Lung (tissue), 12 donors: ENCODE data around the gene COL6A1. TPM values are rescaled to one million over a fixed set of nuclear protein-coding genes. Genes with fewer than 3 reads are reported as not detected.

Experiments used
- ATAC-seq: fragments of 200-7000 bp; cut with Tn5 transposase; one replicate; pipeline ENCODE4 v1.9.1; 2020; ENCODE audit warnings: moderate number of reproducible peaks; ENCODE audit not compliant: insufficient read depth, low FRiP score
- DNase-seq, 3 donors: peaks; one replicate each; pipeline ENCODE4 v3.0.0-alpha.2; 2013 to 2017
- H3K27ac ChIP-seq, 2 donors: one replicate each; pipeline ENCODE4 v1.5.1; 2013; ENCODE audit warnings: mild to moderate bottlenecking in 2 of 2, moderate library complexity in 2 of 2, control low read depth in 1 of 2, inconsistent platforms in 1 of 2, low read depth in 1 of 2, low read length in 1 of 2
- H3K27me3 ChIP-seq, 3 donors: one replicate each; pipeline ENCODE4 v1.5.1; 2013; ENCODE audit warnings: low read length in 2 of 3; ENCODE audit not compliant: control insufficient read depth in 3 of 3, insufficient read depth in 3 of 3
- H3K36me3 ChIP-seq, 4 donors: one replicate each; pipeline ENCODE4 v1.5.1; 2013; ENCODE audit warnings: low read length in 4 of 4, mild to moderate bottlenecking in 1 of 4, moderate library complexity in 1 of 4; ENCODE audit not compliant: control insufficient read depth in 4 of 4, insufficient read depth in 4 of 4
- H3K4me1 ChIP-seq, 5 donors: one replicate each; pipeline ENCODE4 v1.5.1; 2013; ENCODE audit warnings: low read length in 5 of 5, mild to moderate bottlenecking in 2 of 5, moderate library complexity in 1 of 5; ENCODE audit not compliant: control insufficient read depth in 5 of 5, insufficient read depth in 5 of 5
- H3K4me3 ChIP-seq: one replicate; pipeline ENCODE4 v1.5.1; 2013; ENCODE audit warnings: mild to moderate bottlenecking, control low read depth, moderate library complexity
- H3K9ac ChIP-seq, 2 donors: one replicate each; pipeline ENCODE4 v1.5.1; 2013; ENCODE audit warnings: low read length in 2 of 2, control low read depth in 1 of 2; ENCODE audit not compliant: insufficient read depth in 1 of 2
- H3K9me3 ChIP-seq, 4 donors: one replicate each; pipeline ENCODE4 v1.5.1; 2013; ENCODE audit warnings: low read length in 3 of 4, mild to moderate bottlenecking in 1 of 4, moderate library complexity in 1 of 4; ENCODE audit not compliant: control insufficient read depth in 4 of 4, insufficient read depth in 3 of 4
- CTCF ChIP-seq: IDR thresholded peaks from 2 replicates; pipeline ENCODE4 v1.5.1; 2012; ENCODE audit warnings: mild to moderate bottlenecking; ENCODE audit errors: control extremely low read depth, extremely low read depth
- WGBS, 2 donors: extraction: QIAGEN DNeasy Blood & Tissue Kit; methylation state at CpG; one replicate each; pipeline ENCODE4 v1.1.7; 2013; 5-methylcytosine and 5-hydroxymethylcytosine counted together
- polyA plus RNA-seq, 2 donors: library from polyadenylated mRNA; stranded (reverse); fragments of 200-250 nt; gene quantifications; one replicate each; pipeline ENCODE4 v1.2.1, GENCODE V29; 2013
- total RNA-seq, 2 donors: library from RNA; depleted of rRNA in 1 of 2; stranded (reverse); fragments of >200 nt in 1 of 2; gene quantifications; one replicate each; pipeline ENCODE4 v1.2.1, GENCODE V29; 2014 to 2021
- donor health status: control.
- donor health status: control.
- donor health status: Bipolar disorder and iron deficiency.
- donor health status: healthy.
- donor health status: DM: yes; HTN: yes; CAD: no.

The COL6A1 gene
- total and polyA plus RNA-seq, 4 donors = 107 to 399 (median 172) TPM

GRCh38 chr21:46028573-46029091, 47.1 kb downstream of the COL6A1 start:
- Histone ChIP-seq H3K4me1 (peaks cover 0 to 47% (median 34%) of the 10 kb centered on the region in 5 donors), H3K27ac (peak overlapping the region in 1 of 2 donors; percentile 33), H3K9ac (no peak overlapping the region), H3K4me3 (no peak overlapping the region), H3K36me3 (no peaks in the 10 kb centered on the region), H3K27me3 (no peaks in the 10 kb centered on the region), H3K9me3 (peaks cover 0 to 4% (median 2%) of the 10 kb centered on the region in 4 donors)
- peak in 1 of 3 donors; percentile 55 for DNase-seq
- no peak for TF ChIP-seq CTCF
- WGBS, 2 donors = 74 to 89% methylated on average over 1 of the region's 1 CpG
- no peak for ATAC-seq

GRCh38 chr21:46029186-46029924, 47.8 kb downstream of the COL6A1 start:
- no peak for ATAC-seq
- Histone ChIP-seq H3K4me3 (no peak overlapping the region), H3K4me1 (peaks cover 0 to 45% (median 32%) of the 10 kb centered on the region in 5 donors), H3K9me3 (peaks cover 0 to 4% (median 2%) of the 10 kb centered on the region in 4 donors), H3K27ac (no peak overlapping the region), H3K9ac (no peak overlapping the region), H3K27me3 (no peaks in the 10 kb centered on the region), H3K36me3 (no peaks in the 10 kb centered on the region)
- 47 to 66% methylated on average over 5 of the region's 5 CpGs for WGBS, 2 donors
- no peak for TF ChIP-seq CTCF
- peak; percentile 68 to 94 (median 93) for DNase-seq

- Histone ChIP-seq H3K27ac (no peak overlapping the region), H3K4me1 (peaks cover 0 to 38% (median 29%) of the 10 kb centered on the region in 5 donors), H3K9ac (no peak overlapping the region), H3K27me3 (no peaks in the 10 kb centered on the region), H3K4me3 (no peak overlapping the region), H3K9me3 (peaks cover 0 to 4% (median 2%) of the 10 kb centered on the region in 4 donors), H3K36me3 (no peaks in the 10 kb centered on the region)
- ATAC-seq (no peak), DNase-seq (no peak)
- WGBS, 2 donors = 78 to 81% methylated on average over 12 of the region's 12 CpGs
- TF ChIP-seq CTCF = no peak
Observed at GRCh38 chr21:46031484-46031883, 49.9 kb downstream of the COL6A1 start.
